H1 (cell line): ENCODE data around the gene TOMM40. TPM values are rescaled to one million over a fixed set of nuclear protein-coding genes. Genes with fewer than 3 reads are reported as not detected.

ENCODE experiments used
- EZH2 ChIP-seq: fragments of 200-600 bp; sonication (generic); IDR thresholded peaks from 2 replicates; pipeline ENCODE4 v1.7.1; 2012; ENCODE audit warnings: low read depth, mild to moderate bottlenecking, moderate library complexity, low read length, inconsistent platforms; ENCODE audit not compliant: severe bottlenecking
- MAFK ChIP-seq: IDR thresholded peaks from 2 replicates; pipeline ENCODE4 v1.6.1; 2012; ENCODE audit warnings: low read depth, mild to moderate bottlenecking, improper control_type of control experiment, low read length
- PHF8 ChIP-seq: fragments of 200-600 bp; sonication (generic); conservative IDR thresholded peaks from 2 replicates; pipeline ENCODE4 v1.7.1; 2012; ENCODE audit warnings: low read depth, mild to moderate bottlenecking, inconsistent platforms, low read length, moderate library complexity
- TCF12 ChIP-seq: IDR thresholded peaks from 2 replicates; pipeline ENCODE4 v1.6.1; 2011; ENCODE audit warnings: low read depth, mild to moderate bottlenecking, low read length
- polyA plus RNA-seq, 7 experiments: library from polyadenylated mRNA; depleted of rRNA in 3 of 7; stranded (reverse) in 5 of 7; unstranded in 2 of 7; fragments of >200 nt in 5 of 7; fragments of 200-250 nt in 2 of 7; gene quantifications; 1 replicate in 5 of 7; 2 replicates in 1 of 7; 4 replicates in 1 of 7; pipeline versions ENCODE4 v1.2.1 to v1.2.3, GENCODE V29; 2011 to 2013; ENCODE audit warnings: missing spikeins in 2 of 7, mixed read lengths in 2 of 7
- total RNA-seq: library from RNA; stranded (reverse); fragmentation: NEBNext Ultra II Directional; extraction: Animal tissue kit (Norgen Biotek cat#: 25700); gene quantifications from 2 replicates; pipeline ENCODE4 v1.2.1, GENCODE V29; 2021

TOMM40 gene
- total and polyA plus RNA-seq, 2 of the 8 experiments (the other 6 are each of a cell fraction or from before 2014, with no cell fraction given): 154 to 179 TPM

- TF ChIP-seq EZH2 (no peak), MAFK (no peak), TCF12 (no peak), PHF8 (no peak)
- TF ChIP-seq, all 59 proteins: peak for 0
These were observed 36.7 kb downstream of the TOMM40 start (continued) for GRCh38 chr19:44927746-44928145.
